HEK293T (cell line): ENCODE data around the gene DHRS7C.

Experiments
- ARNT ChIP-seq: fragments of 450-650 bp; IDR thresholded peaks from 2 replicates; pipeline ENCODE4 v1.6.1; 2017; ENCODE audit warnings: mild to moderate bottlenecking
- BHLHE40 ChIP-seq: fragments of 450-650 bp; IDR thresholded peaks from 2 replicates; pipeline ENCODE4 v1.6.1; 2016; ENCODE audit warnings: mild to moderate bottlenecking, moderate library complexity, borderline replicate concordance
- CTBP1 ChIP-seq: fragments of 450-650 bp; IDR thresholded peaks from 2 replicates; pipeline ENCODE4 v1.6.1; 2016; ENCODE audit warnings: borderline replicate concordance
- ELF4 ChIP-seq: fragments of 450-650 bp; IDR thresholded peaks from 2 replicates; pipeline ENCODE4 v1.6.1; 2017; ENCODE audit warnings: antibody characterized with exemption
- FOXM1 ChIP-seq: fragments of 450-650 bp; IDR thresholded peaks from 2 replicates; pipeline ENCODE4 v1.6.1; 2017; ENCODE audit warnings: mild to moderate bottlenecking, borderline replicate concordance
- HDGF ChIP-seq: fragments of 450-650 bp; IDR thresholded peaks from 2 replicates; pipeline ENCODE4 v1.6.1; 2017; ENCODE audit warnings: antibody characterized with exemption, borderline replicate concordance
- LEF1 ChIP-seq: fragments of 450-650 bp; IDR thresholded peaks from 2 replicates; pipeline ENCODE4 v1.6.1; 2017; ENCODE audit warnings: mild to moderate bottlenecking, borderline replicate concordance
- SP1 ChIP-seq: fragments of 450-650 bp; IDR thresholded peaks from 2 replicates; pipeline ENCODE4 v1.6.1; 2017
- TARDBP ChIP-seq: fragments of 450-650 bp; IDR thresholded peaks from 2 replicates; pipeline ENCODE4 v1.6.1; 2016
- ZNF384 ChIP-seq: fragments of 450-650 bp; IDR thresholded peaks from 2 replicates; pipeline ENCODE4 v1.6.1; 2016
- TF ChIP-seq, protein P1 (sequence below): fragments of 450-650 bp; IDR thresholded peaks from 2 replicates; pipeline ENCODE4 v1.6.1; 2016

- no peak for TF ChIP-seq HDGF
- no peak for TF ChIP-seq CTBP1
- TF ChIP-seq BHLHE40, result no peak
- no peak for TF ChIP-seq LEF1
- no peak for TF ChIP-seq SP1
- no peak for TF ChIP-seq ELF4
- TF ChIP-seq, protein P1, sequence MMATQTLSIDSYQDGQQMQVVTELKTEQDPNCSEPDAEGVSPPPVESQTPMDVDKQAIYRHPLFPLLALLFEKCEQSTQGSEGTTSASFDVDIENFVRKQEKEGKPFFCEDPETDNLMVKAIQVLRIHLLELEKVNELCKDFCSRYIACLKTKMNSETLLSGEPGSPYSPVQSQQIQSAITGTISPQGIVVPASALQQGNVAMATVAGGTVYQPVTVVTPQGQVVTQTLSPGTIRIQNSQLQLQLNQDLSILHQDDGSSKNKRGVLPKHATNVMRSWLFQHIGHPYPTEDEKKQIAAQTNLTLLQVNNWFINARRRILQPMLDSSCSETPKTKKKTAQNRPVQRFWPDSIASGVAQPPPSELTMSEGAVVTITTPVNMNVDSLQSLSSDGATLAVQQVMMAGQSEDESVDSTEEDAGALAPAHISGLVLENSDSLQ, result no peak
- TF ChIP-seq ARNT, result no peak
- no peak for TF ChIP-seq TARDBP
- no peak for TF ChIP-seq ZNF384
- TF ChIP-seq FOXM1, result no peak
Observed at GRCh38 chr17:9805769-9806168, 14.4 kb upstream of the DHRS7C start.
